ENCODE measurements around the gene MSN. TPM values are rescaled to one million over a fixed set of nuclear protein-coding genes. Genes with fewer than 3 reads are reported as not detected.
A peak's percentile ranks its signal among the peaks of the same experiment; 100 is the strongest.

Gene MSN
- total RNA-seq, 1 donor from 2014 or later: 653 TPM

DNA sequence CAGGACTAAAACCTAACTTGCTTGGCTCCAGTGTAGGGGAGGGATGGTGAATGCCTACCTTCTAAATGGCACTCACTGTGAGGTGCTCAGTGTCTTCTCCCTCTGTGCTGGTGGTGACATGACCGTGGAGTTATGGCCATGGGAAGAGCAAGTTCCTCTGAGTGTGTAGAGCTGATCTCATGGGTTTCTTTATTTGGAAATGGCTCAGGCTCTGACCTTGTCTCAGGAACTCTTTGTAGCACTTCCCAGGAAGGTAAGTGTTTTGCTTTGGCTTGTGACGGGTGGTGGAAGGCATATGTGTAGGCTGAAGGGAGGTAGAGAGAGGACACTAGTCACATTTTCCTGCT is 6.4 kb downstream of the MSN start:
- no peak for DNase-seq (ENCODE audit: low read depth, low spot score)

DNA sequence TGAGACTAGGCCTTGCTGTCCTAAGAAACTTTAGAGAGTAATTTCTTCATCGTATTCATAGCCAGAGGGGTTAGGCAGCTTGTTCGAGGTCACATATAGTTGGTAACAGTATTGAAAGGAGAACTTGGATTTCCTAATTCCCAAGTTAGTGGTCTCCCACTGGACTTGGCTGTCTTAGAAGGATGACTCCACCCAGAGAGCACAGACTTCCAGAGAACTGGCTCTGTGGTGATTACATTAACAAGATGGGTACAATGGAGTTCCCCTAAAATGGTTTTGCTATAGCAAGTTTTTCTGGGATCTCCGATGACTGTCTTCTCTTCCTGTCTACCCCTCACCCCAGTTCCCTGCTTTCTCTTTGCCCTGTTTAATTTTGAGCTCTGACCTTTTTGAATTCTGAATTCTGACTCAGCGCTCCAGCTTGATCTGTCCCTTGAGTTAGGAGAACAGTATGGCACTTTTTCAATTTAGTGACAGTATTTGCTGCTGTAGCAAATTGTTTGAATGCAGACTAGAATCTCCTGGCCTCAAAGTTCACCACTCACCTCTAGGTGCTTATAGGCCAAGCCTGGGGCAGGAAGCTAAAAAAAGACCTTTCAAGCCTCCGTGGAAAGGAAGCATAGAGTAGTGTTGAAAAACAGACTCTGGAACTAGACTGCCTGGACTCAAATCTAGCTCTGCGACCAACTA is 6.9 kb downstream of the MSN start:
- DNase-seq (ENCODE audit: low read depth, low spot score): no peak

DNA sequence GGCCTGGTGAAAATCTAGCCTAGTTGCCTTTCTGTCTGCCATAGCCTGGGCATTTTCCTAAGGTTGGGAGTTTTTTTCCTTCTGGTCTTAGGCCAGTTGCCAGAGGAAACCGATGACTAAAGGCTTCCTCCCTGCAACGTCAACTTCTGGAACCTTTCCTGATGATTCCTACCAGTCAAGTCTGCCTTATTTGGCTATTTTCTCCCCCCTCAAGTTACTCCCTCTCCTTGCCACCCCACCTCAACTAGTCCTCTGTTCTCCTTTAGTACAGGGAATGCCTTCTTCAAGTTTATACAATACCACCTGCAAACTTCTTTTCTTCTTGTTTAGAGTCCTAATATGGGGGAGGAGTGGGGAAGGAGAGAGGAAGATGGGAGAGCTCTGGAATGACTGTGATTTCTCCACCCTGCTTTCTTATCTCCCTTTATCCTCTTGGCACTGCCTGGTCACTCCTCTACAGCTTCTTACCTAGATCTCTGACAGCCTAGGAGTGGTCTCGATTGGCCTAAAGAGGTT is 10.6 kb downstream of the MSN start:
- DNase-seq (ENCODE audit: low read depth, low spot score): peak; percentile 89

DNA sequence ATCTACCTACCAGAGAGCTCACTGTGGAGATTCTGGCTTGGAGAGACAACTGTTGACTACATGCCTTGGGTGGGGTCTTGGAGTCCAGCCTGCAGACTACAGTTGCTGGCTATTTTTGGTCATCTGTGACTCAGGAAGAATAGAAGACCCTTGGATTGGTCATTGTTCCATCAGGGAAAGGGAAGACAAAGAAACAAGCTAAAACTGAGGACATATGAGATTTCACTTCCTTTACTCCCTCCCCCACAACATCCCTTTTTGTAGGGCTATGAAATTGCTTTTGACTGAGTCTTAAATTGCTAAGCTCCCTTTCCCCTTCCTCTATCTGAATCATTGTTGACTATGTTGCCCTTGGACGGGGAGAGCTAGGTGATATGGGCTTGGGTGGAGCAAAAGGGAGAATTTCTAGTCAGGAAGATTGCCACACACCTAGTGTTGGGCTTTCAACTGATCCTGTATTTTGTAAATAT is 11.7 kb downstream of the MSN start:
- peak; percentile 55 for DNase-seq (ENCODE audit: low read depth, low spot score)

DNA sequence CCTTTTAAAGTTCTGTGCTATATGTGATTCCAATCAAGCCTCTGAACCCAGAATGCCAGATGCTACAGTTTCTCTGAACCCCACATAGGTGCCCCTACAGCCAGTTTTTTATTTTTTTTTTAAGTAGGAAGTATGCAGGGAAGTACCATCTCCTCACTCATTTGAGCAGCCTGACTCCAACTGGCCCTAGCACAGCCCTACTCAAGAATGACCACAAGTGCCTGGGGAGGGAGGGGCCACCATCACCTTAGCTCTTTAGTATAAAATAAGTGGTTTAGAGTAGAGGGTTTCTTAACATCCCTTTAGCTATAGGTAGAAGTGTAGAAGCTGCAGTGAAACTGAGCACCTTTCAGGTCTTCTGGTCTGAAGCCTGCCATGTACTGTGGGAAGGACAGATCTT is 14.4 kb downstream of the MSN start:
- DNase-seq (ENCODE audit: low read depth, low spot score): no peak

DNA sequence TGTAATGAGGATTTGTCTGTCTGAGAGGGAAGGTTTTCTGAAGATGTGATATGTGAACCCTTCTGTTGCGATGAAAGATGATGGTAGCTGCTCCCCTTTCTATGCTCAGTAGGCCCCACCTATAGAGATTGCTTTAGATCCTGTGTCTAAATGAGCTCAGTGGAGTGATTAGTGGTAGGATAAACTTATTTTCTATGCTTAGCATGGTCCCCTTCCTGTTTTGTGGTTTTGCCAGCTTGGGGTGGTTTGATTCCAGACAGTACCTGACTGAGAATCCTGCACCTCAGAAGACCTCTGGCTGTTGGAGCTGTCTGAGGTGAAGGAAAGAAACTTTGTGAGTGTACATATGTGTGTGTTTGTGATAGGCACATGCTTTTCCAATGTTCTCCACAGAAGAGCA is 17.7 kb downstream of the MSN start:
- no peak for DNase-seq (ENCODE audit: low read depth, low spot score)

DNA sequence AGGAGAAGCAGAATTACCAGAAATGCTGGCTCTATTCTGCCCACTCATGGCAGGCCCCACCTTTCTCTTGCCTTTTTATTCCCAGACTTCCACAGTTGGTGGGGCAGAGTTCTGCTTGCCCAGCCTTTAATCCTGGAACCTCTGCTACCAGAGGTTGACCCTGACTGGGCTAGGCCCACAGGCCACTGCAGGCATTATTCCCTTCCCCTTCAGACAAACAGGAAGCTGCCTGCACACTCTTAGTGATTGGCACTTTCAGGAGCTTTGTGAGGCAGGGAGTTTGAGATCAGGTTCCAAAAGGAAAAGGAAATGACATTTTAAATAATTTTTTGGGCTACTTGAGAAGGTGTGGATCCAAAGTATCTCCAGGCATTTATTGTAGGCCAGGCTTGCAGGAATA is 18.8 kb downstream of the MSN start:
- no peak for DNase-seq (ENCODE audit: low read depth, low spot score)

DNA sequence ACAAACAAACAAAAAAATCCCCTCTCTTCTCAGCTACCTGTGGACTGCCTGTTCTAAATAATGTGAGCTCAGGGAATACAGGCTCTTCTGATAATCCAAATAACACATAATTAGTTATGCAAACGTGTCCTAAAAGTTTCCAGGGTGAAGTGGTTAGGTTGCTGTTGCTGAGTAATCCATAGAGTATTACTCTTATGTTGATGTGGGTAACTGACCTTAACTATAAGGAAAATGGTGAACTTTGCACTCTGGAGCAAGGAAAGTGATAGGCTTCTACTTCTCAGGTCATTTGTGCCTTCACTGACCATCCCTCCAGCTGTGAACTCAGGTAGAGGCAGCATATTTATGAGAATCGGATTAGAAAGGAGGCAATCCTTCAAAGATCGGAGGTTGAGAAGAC is 19.9 kb downstream of the MSN start:
- DNase-seq (ENCODE audit: low read depth, low spot score): no peak

DNA sequence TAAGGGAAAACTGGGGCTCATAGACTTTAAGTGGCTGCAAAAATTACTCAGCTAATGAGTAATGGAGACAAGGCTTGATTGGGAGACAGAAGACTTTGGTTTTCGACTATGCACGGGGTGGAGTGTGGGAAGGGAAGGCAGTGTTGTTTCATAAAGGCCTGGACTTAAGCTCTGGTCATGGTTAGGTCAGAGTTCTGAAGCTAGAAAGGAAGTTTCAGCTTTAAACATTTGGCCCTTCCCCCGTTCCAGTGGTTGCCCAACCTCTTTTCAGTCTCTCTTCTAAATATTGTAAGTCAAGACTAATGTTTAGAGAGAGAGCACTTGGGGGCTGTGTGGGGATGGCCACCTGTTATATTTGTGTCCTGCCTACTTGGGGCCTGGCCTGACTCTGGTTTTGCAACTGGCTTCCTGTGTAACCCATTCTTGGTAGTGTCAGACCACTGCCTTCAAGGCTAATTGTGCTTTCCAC is 21.0 kb downstream of the MSN start:
- no peak for DNase-seq (ENCODE audit: low read depth, low spot score)

DNA sequence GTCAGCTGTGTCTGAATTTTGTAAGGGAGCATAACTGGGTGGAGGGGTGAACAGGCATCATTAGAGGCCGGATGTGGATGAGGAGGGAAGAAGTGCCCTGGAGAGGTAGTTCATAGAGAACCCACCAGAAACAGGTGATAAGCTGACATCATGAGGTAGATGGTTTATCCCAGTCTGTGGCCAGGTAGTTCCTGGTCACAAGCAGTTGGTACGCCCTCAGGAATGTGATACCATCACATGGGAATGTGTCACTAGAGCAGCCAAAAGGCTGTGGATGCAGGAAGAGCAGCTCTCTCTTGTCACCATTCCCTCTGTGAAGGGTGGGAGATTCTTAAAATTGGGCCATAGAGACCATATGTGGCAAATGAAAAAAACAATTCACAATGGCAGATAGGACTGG is 21.9 kb downstream of the MSN start:
- DNase-seq (ENCODE audit: low read depth, low spot score): no peak

DNA sequence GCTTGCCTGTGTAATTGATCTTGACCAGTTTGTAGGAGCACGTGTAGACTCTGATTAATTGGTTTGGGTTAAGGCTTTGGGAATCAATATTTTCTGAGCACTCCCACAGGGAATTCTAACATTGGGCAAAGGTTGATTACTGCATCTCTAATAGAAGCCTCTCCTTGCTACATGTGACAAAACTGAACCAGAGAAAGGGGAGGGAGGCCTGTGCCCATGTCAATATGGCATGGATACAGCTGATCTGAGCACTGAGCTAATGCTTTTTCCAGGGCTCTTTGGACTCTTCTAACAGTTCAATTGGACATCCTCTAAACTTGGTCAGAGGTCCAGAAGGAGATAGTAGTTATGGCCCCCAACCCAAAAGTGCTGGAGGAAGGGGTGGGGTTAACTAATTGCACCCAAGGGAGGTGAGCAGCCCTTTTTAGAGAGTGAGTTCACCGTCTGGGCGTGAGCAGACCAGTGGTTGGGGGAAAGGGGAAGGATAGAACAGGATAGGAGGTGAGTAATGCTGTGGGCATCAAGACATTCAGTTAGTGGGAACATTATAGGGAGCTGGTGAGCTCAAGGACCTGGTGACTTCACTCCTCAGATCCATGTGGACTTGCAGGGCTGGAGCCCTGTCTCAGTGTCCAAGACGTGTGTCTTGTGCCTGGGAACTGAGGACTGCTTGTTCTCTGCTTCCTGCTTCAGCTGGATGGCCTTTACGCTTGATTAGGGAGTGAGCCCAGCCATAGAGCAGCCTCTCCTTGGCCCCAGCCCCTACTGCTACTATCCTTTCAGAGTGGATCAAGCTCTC is 22.8 kb downstream of the MSN start:
- DNase-seq (ENCODE audit: low read depth, low spot score): no peak

DNA sequence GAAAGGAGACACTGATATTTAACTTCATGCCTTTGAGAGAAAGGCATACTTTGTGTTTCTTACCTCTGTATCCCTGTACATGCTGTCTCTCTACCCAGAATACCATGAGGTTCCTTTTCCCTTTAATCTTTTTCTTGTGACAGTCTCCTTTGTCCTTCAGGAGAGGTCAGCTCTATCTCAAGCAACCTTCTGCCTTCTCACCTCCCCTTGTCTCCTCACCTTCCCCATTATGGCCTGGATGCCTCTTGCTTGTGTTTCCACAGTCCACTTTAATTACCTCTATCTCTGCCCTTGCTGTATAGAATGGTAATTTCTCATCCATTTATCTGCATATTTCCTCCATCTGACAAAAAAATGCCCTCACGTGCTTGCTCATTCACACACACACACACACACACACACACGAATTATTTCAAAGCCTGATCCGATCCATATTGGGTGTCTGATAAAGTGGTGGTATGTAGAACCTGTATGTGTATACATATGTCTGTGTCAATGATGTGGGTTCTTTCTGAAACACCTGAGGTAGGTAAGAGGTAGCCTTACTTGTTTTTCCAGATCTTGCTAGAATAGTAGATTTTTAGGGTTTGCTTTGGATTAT is 28.5 kb downstream of the MSN start:
- no peak for DNase-seq (ENCODE audit: low read depth, low spot score)

DNA sequence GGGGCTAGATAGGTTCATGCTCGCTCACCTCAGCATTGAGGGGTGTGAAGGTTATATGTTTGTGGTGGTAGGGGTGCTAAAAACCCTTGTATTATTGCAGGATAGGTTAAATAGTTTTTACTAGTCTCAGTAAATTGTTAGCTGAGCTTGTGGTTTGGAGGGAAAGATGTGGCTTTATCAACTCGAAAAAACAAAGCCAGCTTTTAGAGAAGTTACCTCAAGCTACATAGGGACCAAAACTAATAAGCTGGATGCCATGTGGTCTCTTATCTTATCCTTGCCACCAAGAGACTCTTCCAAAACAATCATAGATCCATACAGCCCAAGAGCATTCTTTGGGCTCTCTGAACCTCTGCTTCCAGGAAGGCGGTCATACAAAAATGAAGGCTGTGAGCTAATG is 29.2 kb downstream of the MSN start:
- no peak for DNase-seq (ENCODE audit: low read depth, low spot score)

DNA sequence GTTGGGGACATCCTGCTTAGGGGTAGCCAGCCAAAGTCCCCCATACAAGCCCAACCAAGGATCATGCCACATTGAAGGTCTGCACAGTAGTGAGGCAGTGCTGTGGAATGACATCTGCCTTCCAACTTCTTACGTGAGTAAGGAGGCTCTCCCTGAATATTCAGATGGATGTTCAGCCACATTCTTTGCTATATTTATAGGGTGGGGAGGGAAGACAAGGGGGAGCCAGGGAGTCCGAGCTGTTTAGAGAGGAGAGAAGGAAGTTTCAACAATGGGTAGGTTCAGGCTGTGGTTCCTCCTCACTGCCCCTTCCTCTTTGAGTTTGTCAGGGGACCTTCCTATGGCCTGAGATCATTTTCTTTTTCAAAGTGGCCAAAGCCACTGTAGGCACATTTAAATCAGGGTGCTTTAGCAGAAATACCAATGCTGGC is 29.8 kb downstream of the MSN start:
- no peak for DNase-seq (ENCODE audit: low read depth, low spot score)

DNA sequence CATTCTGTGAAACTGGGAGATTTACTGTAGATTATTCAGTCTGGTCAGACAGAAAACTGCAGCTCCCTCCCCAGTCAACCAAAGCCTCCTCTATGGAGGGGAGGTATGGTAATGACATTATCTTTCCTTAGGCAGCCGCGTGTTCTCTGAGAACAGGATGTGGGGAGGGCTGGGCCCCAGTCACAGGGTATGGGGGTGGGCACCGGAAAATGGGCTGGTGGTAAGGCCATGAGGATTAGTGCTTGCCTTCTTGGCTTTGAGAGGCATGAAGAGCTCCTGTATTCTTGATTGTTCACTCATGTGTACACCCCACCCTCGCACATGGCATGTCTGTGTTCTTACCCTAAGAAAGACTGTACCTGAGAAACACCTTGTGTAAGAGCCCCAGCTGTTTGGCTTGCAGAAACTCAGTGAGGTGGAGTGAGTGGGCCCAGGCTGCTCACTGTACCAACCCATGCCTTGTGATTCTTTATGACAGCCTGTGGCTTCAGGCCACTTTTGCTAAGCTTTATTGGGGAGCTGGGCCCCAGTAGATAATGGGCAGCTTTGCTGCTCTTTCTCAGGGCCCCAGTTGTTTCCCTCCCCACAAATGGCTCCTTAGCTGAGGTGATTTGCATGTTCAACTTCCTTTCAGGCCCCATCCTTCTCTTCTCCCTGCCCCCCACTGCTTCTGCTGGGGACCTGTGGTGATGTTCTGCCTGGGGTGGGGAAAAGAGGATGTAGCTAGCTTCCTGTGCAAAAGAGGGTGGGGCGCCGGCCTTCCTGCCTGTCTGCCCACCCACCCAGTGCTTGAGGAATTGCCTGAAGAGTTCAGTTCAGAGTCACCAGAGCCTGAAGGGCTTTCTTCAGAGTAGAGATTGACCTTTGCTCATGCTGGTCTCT is 30.7 kb downstream of the MSN start:
- no peak for DNase-seq (ENCODE audit: low read depth, low spot score)

DNA sequence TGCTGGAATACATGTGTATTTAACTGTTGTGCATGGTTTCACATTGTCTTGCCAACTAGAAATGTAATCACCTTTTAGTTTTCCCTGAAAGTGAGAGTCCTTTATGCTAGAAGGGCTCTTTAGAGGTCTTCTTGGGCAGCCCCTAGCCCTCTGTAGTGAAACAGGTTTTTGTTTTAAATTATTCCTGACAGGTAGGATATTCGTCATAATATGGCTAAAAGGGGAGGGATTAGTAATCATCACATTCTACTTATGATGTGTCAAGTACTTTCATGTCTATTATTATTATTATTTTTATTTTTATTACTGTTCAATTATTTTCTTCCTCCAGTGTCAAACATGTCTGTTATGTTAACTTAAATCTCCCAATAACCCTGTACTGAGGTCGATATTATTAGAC is 35.5 kb downstream of the MSN start:
- DNase-seq (ENCODE audit: low read depth, low spot score): no peak

DNA sequence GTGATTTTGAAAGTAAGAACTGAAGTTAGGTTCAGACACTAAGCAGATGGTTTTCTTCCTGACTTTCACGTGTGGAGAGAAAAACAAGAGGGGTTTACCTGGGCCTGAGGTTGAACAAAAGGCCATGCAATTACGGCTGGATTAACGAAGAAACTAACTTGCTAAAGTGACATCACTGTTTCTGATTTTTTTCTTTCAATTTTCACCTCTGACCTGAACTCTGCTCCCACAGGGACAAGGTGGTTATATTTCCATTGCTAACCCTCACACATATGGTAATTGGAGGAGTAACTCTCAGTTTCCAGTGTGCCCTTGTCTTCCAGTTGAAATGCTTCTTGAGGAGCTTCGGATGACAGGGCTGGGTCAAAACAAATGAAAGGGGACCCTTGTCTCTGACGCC is 38.0 kb downstream of the MSN start:
- DNase-seq (ENCODE audit: low read depth, low spot score): no peak

DNA sequence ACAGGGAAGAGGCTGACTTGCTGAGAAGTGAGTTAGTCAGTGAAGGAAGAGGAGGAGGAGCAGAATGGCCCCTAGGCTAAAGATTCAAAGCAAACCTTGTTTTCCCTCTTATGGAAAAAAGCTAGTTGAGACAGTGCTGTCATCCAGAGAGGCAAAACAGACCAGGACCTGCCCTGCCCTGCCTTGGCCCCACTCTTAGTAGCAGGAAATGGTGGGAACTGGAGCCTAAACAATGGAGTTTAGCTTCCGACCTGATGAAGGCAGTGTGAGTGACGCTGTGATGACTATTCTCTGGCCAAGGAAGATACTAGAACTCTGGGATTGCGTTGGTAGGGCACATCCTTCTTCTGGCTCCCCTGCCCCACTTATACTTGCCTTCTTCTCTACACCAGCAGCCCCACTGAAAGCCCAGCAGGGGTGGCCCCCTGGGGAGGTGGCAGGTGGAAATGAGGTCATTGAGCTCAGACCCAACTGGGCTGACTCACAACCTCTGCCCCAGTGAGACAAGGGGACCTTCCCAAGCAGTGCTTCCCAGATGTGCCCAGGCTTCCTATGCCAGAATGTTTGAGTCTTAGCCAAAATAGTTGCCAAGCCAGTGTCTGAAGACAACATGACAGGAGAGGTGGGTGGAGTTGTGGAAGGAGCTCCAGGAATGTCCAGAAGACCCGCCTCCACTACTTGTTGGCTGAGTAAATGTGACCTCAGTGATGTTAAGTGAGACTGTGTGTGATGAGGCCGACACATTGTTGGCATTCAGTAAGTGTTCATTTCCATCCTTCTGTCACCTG is 38.8 kb downstream of the MSN start:
- peak; percentile 73 for DNase-seq (ENCODE audit: low read depth, low spot score)

DNA sequence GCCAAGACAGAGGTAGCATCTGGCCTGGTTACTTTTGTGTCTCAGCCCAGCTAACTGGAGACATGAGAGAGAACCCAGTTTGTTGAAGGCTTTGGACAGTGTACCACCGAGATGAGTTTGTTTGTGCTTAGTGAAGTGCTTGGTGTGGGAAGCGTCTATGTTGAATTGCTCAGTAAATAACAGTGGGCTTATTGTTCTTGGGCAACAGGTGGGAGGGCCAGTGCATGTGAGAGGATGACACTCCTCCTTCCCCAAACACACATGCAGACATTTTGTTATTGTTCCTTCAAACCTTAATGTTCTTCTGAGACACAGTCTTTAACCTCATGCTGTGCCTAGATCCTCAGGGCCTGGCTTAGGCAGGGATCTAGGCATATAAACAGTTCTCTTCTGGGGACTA is 39.7 kb downstream of the MSN start:
- no peak for DNase-seq (ENCODE audit: low read depth, low spot score)

DNA sequence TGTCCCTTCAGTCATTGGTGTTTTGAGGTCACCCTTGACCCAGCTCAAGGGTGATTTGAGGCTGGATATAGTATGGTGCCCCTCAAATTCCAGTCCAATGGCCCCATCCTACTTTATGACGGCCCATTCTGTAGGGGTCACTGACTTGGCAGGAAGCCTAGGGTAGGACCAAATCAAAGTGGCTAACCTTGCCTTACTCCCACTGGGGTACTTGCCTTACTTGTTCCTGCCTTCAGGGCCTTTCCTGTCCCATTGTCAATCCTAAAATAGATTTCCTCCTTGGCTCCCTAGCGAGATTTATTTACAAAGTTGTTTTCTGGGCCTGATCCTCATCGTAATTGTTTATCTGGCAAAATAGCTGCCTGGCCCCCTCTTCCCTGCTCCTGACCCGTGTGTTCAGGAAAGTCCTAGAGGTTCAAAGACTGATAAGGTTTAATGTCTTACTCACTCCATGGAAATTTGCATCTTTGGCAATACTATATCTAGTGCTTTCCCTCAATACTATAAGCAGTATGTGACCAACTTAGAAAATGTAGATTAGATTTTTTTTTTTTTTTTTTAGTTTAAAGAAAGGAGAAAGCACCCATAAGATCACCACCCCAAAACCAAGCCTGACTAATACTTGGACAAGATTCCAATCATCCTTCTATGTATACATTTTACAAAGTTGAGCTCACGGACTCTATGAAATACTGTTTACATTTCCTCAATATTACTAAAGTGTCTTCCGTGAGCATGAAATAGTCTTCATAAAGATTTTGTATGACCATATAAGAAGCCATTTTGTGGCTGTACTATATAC is 44.8 kb downstream of the MSN start:
- DNase-seq (ENCODE audit: low read depth, low spot score): no peak
